ENCODE measurements around the gene BTN3A1. TPM values are rescaled to one million over a fixed set of nuclear protein-coding genes. Genes with fewer than 3 reads are reported as not detected.

Gene BTN3A1
- total RNA-seq, 1 donor from 2014 or later: 16.7 TPM

GRCh38 chr6:26382121-26382520 lies 20.0 kb upstream of the BTN3A1 start:
- intact Hi-C loops (cut with DNase I): no loop called here
- no peak overlapping the region for H3K4me3 ChIP-seq
- no peaks in the 10 kb centered on the region for H3K36me3 ChIP-seq
- H3K4me1 ChIP-seq: peaks cover 11% of the 10 kb centered on the region
- TF ChIP-seq POLR2AphosphoS5 (IDR thresholded peaks at IDR 0.05; ENCODE audit: insufficient read depth in 1 of 2, low read depth in 1 of 2) (no peak), CTCF (IDR thresholded peaks at IDR 0.05) (no peak), POLR2A (IDR thresholded peaks at IDR 0.05) (no peak)
- H3K27me3 ChIP-seq: no peaks in the 10 kb centered on the region
- no peak for DNase-seq (ENCODE audit: extremely low spot score in 2 of 2)
- no peak overlapping the region for H3K27ac ChIP-seq
- H3K9me3 ChIP-seq: no peaks in the 10 kb centered on the region

DNA sequence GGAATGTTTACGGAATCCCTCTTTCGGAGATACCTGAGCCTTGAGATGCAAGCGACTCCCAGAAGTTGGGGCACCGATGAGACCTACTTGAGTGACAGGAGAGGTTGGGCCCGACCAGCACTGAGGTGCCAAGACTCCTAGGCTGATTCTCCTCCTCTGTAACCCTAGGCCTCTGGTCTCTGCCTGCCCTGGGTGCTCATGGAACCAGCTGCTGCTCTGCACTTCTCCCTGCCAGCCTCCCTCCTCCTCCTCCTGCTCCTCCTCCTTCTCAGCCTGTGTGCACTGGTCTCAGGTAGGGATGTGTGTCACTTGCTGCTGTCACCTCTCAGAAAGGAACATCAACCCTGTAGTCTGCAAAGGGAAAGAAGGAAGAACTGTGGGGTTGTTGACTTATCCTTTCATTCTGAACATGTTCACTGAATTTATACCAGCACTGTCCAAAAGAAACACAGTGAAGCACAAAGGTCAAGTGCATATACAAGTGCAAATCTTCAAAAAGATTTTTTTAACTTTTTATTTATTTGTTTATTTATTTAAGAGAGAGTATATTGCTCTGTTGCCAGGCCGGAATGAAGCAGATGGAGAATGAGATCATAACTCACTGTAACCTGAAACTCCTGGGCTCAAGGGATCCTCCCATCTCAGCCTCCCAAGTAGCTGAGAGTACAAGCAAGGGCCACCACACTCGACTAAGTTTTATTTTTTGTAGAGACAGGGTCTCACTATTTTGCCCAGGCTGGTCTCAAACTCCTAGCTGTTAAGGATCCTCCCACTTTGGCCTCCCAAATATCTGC lies 18.3 kb upstream of the BTN3A1 start:
- no peak for DNase-seq (ENCODE audit: extremely low spot score in 2 of 2)
- Histone ChIP-seq H3K27me3 (no peaks in the 10 kb centered on the region), H3K4me1 (peaks cover 11% of the 10 kb centered on the region), H3K27ac (peak overlapping the region; percentile 84), H3K36me3 (no peaks in the 10 kb centered on the region), H3K4me3 (peak overlapping the region; percentile 75 to 82), H3K9me3 (no peaks in the 10 kb centered on the region)
- intact Hi-C loops (cut with DNase I): no loop called here
- no peak for TF ChIP-seq POLR2A (IDR thresholded peaks at IDR 0.05)
- no peak for TF ChIP-seq POLR2AphosphoS5 (IDR thresholded peaks at IDR 0.05; ENCODE audit: insufficient read depth in 1 of 2, low read depth in 1 of 2)
- no peak for TF ChIP-seq CTCF (IDR thresholded peaks at IDR 0.05)

GRCh38 chr6:26385734-26386125 lies 16.3 kb upstream of the BTN3A1 start:
- Histone ChIP-seq H3K27me3 (no peaks in the 10 kb centered on the region), H3K4me3 (no peak overlapping the region), H3K9me3 (no peaks in the 10 kb centered on the region), H3K4me1 (peaks cover 11% of the 10 kb centered on the region), H3K36me3 (no peaks in the 10 kb centered on the region), H3K27ac (no peak overlapping the region)
- TF ChIP-seq POLR2A (IDR thresholded peaks at IDR 0.05) (no peak), POLR2AphosphoS5 (IDR thresholded peaks at IDR 0.05; ENCODE audit: insufficient read depth in 1 of 2, low read depth in 1 of 2) (no peak), CTCF (IDR thresholded peaks at IDR 0.05) (no peak)
- DNase-seq (ENCODE audit: extremely low spot score in 2 of 2): no peak
- intact Hi-C loops (cut with DNase I): no loop called here

DNA sequence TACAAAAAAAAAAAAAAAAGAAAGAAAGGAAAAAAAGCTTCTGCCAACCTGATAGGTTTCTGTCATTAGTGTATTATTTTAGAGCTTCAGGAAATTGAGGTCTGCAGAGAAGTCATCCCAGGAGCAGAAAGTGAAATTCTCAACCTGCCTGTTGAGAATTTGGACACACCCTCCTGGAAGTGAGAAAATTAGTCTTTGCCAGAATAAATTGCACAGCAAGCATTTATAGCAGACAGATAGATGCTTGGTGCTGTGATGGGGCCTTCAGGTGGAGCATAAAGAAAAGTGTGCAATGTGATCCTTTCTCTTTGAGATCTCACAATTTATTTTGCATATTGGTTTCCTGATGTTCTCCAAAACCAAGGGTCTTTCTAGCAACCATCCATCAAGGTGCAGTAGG lies 14.5 kb upstream of the BTN3A1 start:
- no peak for TF ChIP-seq POLR2AphosphoS5 (IDR thresholded peaks at IDR 0.05; ENCODE audit: insufficient read depth in 1 of 2, low read depth in 1 of 2)
- no peak for TF ChIP-seq CTCF (IDR thresholded peaks at IDR 0.05)
- no peak for TF ChIP-seq POLR2A (IDR thresholded peaks at IDR 0.05)
- Histone ChIP-seq H3K4me3 (no peak overlapping the region), H3K4me1 (peaks cover 11% of the 10 kb centered on the region), H3K27ac (no peak overlapping the region), H3K9me3 (no peaks in the 10 kb centered on the region), H3K27me3 (no peaks in the 10 kb centered on the region), H3K36me3 (peaks cover 0 to 10% of the 10 kb centered on the region in 2 donors)
- no peak for DNase-seq (ENCODE audit: extremely low spot score in 2 of 2)
- intact Hi-C loops (cut with DNase I): no loop called here

DNA sequence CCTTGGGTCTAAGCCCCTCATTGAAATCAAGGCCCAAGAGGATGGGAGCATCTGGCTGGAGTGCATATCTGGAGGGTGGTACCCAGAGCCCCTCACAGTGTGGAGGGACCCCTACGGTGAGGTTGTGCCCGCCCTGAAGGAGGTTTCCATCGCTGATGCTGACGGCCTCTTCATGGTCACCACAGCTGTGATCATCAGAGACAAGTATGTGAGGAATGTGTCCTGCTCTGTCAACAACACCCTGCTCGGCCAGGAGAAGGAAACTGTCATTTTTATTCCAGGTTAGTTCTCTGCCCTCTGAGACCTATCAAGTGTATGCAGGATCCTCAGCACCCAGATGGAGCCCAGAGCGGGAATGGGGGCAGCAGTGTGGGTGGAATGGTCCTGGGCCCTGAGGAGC lies 14.1 kb upstream of the BTN3A1 start:
- TF ChIP-seq CTCF (IDR thresholded peaks at IDR 0.05) (no peak), POLR2A (IDR thresholded peaks at IDR 0.05) (no peak)
- Histone ChIP-seq H3K4me3 (no peak overlapping the region), H3K4me1 (peaks cover 11% of the 10 kb centered on the region), H3K36me3 (peaks cover 0 to 10% of the 10 kb centered on the region in 2 donors), H3K27ac (no peak overlapping the region), H3K27me3 (no peaks in the 10 kb centered on the region), H3K9me3 (no peaks in the 10 kb centered on the region)
- intact Hi-C loops (cut with DNase I): no loop called here
- DNase-seq (ENCODE audit: extremely low spot score in 2 of 2): no peak

Measured in vagina (tissue), 2 donors.